MCF 10A (cell line): Measurements from ENCODE around the gene GAL. TPM values are rescaled to one million over a fixed set of nuclear protein-coding genes. Genes with fewer than 3 reads are reported as not detected.

Experiments used
- BruUV-seq: library from RNA; stranded (reverse); fragments of 400-500 nt; replicated peaks from 2 replicates; lab custom pipeline; 2021; lab: Mats Ljungman, UMichigan
- CTCF ChIA-PET: fragments of 300-600 bp; sonication (Branson Sonifier 250); formaldehyde crosslinking; extraction: SDS; loops from one replicate; lab custom pipeline; 2021; ENCODE audit warnings: antibody characterized with exemption, inconsistent platforms; lab: Yijun Ruan, JAX
- POLR2A ChIA-PET: fragments of 300-600, 350-650 bp; sonication (Branson Sonifier 250); formaldehyde crosslinking; extraction: SDS; loops from one replicate; lab custom pipeline; 2020; ENCODE audit warnings: antibody characterized with exemption, inconsistent platforms; lab: Yijun Ruan, JAX
- DNase-seq: peaks from one replicate; pipeline ENCODE4 v3.0.0-alpha.2; 2018; ENCODE audit not compliant: unreplicated experiment
- H3K27ac Mint-ChIP-seq: one replicate; pipeline ENCODE4 v1.8.0; 2022; ENCODE audit warnings: mild to moderate bottlenecking, low read depth, mixed read lengths; ENCODE audit not compliant: unreplicated experiment
- H3K27me3 Mint-ChIP-seq: one replicate; pipeline ENCODE4 v1.8.0; 2022; ENCODE audit warnings: mixed read lengths; ENCODE audit not compliant: insufficient read depth, unreplicated experiment
- H3K36me3 Mint-ChIP-seq: one replicate; pipeline ENCODE4 v1.8.0; 2022; ENCODE audit warnings: mild to moderate bottlenecking, moderate library complexity, mixed read lengths; ENCODE audit not compliant: insufficient read depth, unreplicated experiment
- H3K4me1 Mint-ChIP-seq: one replicate; pipeline ENCODE4 v1.8.0; 2022; ENCODE audit warnings: mixed read lengths; ENCODE audit not compliant: insufficient read depth, unreplicated experiment
- H3K4me3 Mint-ChIP-seq: one replicate; pipeline ENCODE4 v1.8.0; 2022; ENCODE audit warnings: mild to moderate bottlenecking, moderate library complexity, mixed read lengths; ENCODE audit not compliant: unreplicated experiment
- H3K9me3 Mint-ChIP-seq: one replicate; pipeline ENCODE4 v1.8.0; 2022; ENCODE audit warnings: mixed read lengths; ENCODE audit not compliant: unreplicated experiment
- CTCF ChIP-seq: fragments of 200-600 bp; IDR thresholded peaks from one replicate; pipeline ENCODE4 v1.8.0; 2022; ENCODE audit warnings: antibody characterized with exemption, mild to moderate bottlenecking; ENCODE audit not compliant: unreplicated experiment
- intact Hi-C: fragments of 100-400 bp; cut with micrococcal nuclease; formaldehyde crosslinking; loops from 2 replicates; pipeline ENCODE4 v1.14.1; 2022
- total RNA-seq: library from RNA; stranded (reverse); gene quantifications from 2 replicates; pipeline ENCODE4 v1.2.3, GENCODE V29; 2022

Gene GAL
- total RNA-seq, 1 experiment from 2014 or later = not detected

GRCh38 chr11:68710409-68710808, 26.1 kb downstream of the GAL start:
- no peak overlapping the region for H3K4me3 Mint-ChIP-seq
- H3K9me3 Mint-ChIP-seq = no peaks in the 10 kb centered on the region
- no peaks in the 10 kb centered on the region for H3K36me3 Mint-ChIP-seq
- intact Hi-C loops = no loop called here
- CTCF ChIA-PET = no interaction called here
- H3K27me3 Mint-ChIP-seq = peaks cover 14% of the 10 kb centered on the region
- no peak overlapping the region for H3K27ac Mint-ChIP-seq
- POLR2A ChIA-PET = no interaction called here
- H3K4me1 Mint-ChIP-seq = no peaks in the 10 kb centered on the region
- TF ChIP-seq CTCF = no peak
- BruUV-seq = no TSS peak
- no peak for DNase-seq

DNA sequence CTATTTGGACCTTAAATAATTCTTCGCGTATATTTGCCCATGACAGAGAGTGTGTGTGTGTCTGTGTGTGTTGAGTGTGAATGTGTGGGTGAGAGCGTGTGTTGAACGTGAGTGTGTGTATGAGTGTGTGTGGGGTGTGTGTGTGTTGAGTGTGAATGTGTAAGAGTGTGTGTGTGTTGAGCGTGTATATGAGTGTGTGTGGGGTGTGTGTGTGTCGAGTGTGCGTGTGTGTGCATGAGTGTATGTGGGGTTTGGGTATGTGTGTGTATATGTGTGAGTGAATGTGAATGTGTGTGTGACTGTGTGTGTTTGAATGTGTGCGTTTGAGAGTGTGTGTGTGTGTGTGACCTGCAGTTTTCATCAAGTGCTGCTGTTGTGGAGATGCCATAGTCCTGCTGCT, 26.8 kb downstream of the GAL start:
- Mint-ChIP-seq H3K27ac (no peak overlapping the region), H3K9me3 (no peaks in the 10 kb centered on the region), H3K4me3 (no peak overlapping the region), H3K4me1 (no peaks in the 10 kb centered on the region), H3K36me3 (no peaks in the 10 kb centered on the region), H3K27me3 (peaks cover 14% of the 10 kb centered on the region)
- TF ChIP-seq CTCF = no peak
- CTCF ChIA-PET = interaction anchor here (0.5 to 0.9 kb wide), 3 partner anchors 12 to 1072 kb away, joined by 3 to 4 read pairs (median 3); partner anchors contain the start of gene TBX10
- BruUV-seq = no TSS peak
- intact Hi-C loops = no loop called here
- no peak for DNase-seq
- POLR2A ChIA-PET = no interaction called here

DNA sequence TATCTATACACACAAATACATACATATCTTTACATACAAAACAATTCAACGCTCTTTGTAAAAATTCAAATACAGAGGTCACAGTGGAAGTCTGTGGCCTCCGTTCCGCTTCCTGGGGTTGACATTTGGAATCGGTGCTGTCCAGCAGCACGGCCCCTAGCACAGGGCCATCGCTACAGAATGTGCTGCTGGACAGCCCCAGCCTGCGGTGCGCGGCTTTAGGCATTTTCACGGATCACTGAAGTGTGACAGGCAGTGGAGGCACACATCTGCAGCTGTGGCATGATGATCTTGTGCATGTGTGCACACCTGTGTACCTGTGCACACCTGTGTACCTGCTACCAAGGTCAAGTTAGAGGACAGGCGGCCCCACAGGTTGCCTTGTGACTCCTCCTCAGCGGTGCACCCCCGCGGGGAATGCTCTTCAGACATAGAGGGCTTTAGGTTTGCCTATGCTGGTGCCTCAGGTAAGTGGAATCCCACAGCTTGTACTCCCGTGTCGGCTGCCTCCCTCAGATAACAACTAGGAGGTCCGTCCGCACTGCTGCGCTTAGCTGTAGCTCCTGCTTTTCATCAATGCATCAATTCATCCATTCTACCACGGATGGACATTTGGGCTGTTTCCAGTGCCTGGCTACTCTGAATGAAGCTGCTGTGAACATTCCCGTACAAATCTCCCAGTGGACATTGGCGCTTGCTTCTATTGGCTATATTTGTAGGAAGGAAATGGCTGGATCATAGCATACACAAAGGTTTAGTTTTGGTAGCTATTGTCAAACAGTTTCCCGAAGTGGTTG, 29.9 kb downstream of the GAL start:
- POLR2A ChIA-PET = no interaction called here
- Mint-ChIP-seq H3K36me3 (no peaks in the 10 kb centered on the region), H3K27ac (no peak overlapping the region), H3K27me3 (peaks cover 21% of the 10 kb centered on the region), H3K4me1 (no peaks in the 10 kb centered on the region), H3K9me3 (peaks cover 6% of the 10 kb centered on the region), H3K4me3 (no peak overlapping the region)
- BruUV-seq = no TSS peak
- intact Hi-C loops = no loop called here
- TF ChIP-seq CTCF = no peak
- DNase-seq = no peak
- CTCF ChIA-PET = interaction anchor here (0.6 to 1.1 kb wide), 2 partner anchors 12 to 84 kb away, joined by 3 read pairs; no protein-coding TSS in a partner anchor

DNA sequence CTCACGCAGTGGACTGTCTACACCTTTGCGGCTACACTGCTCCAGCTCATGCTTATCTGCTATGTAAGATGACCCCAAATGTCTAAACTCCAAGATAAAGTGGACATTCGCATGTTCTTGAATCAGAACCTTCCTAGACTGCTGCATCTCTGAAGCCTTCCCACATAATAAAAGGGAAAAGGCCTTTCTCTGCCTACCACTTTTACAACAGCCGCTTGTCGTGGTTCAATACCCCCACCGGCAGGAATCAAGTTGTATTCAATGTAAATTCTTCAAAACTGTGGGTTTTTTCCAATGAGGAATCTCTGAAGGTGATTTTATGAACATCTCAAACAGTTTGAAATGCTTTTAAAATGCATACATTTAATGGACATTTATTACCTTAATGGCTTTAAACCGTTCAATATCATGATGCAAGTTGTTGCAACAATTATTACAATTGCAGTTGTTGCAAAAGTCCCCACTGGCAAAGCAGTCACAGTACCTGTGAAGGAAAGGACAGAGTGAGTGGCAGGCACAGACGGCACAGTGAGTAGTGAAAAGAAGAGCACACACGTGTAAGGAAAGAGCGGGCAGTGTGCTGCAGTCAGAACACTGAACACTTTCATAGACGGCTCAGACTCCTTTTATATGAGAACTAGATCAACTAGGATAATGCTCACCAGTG, 31.2 kb downstream of the GAL start:
- no peaks in the 10 kb centered on the region for H3K36me3 Mint-ChIP-seq
- peaks cover 19% of the 10 kb centered on the region for H3K9me3 Mint-ChIP-seq
- H3K4me3 Mint-ChIP-seq = no peak overlapping the region
- POLR2A ChIA-PET = no interaction called here
- DNase-seq = no peak
- H3K27me3 Mint-ChIP-seq = peaks cover 33% of the 10 kb centered on the region
- intact Hi-C loops = no loop called here
- BruUV-seq = no TSS peak
- H3K27ac Mint-ChIP-seq = no peak overlapping the region
- no peaks in the 10 kb centered on the region for H3K4me1 Mint-ChIP-seq
- CTCF ChIA-PET = interaction anchor here (1.1 kb wide), 1 partner anchor 10 kb away, joined by 3 read pairs; no protein-coding TSS in a partner anchor
- no peak for TF ChIP-seq CTCF
